Uterus (tissue), 4 donors: ENCODE data around the gene TRNP1. TPM values are rescaled to one million over a fixed set of nuclear protein-coding genes. Genes with fewer than 3 reads are reported as not detected.
A peak's percentile ranks its signal among the peaks of the same experiment; 100 is the strongest.

Experiments
- DNase-seq, 2 donors: peaks; one replicate each; pipeline ENCODE4 v3.0.0-alpha.2; 2019 to 2020
- H3K27ac ChIP-seq, 2 donors: fragments of 200-600 bp; sonication (generic); 1 replicate in 1 of 2; 2 replicates in 1 of 2; pipeline ENCODE4 v1.5.1; 2016 to 2018
- H3K27me3 ChIP-seq, 2 donors: fragments of 200-600 bp; sonication (generic); one replicate each; pipeline ENCODE4 v1.5.1; 2018 to 2019; ENCODE audit warnings: control low read depth in 1 of 2
- H3K36me3 ChIP-seq, 2 donors: fragments of 200-600 bp; sonication (generic); one replicate each; pipeline ENCODE4 v1.5.1; 2019; ENCODE audit warnings: control low read depth in 1 of 2
- H3K4me1 ChIP-seq, 2 donors: fragments of 200-600 bp; sonication (generic); one replicate each; pipeline ENCODE4 v1.5.1; 2018 to 2019; ENCODE audit warnings: control low read depth in 1 of 2
- H3K4me3 ChIP-seq, 2 donors: fragments of 200-600 bp; sonication (generic); 1 replicate in 1 of 2; 2 replicates in 1 of 2; pipeline ENCODE4 v1.5.1; 2018 to 2019; ENCODE audit warnings: mild to moderate bottlenecking in 1 of 2
- H3K9me3 ChIP-seq, 2 donors: fragments of 200-600 bp; sonication (generic); one replicate each; pipeline ENCODE4 v1.5.1; 2019; ENCODE audit warnings: control low read depth in 1 of 2
- CTCF ChIP-seq, 4 experiments: fragments of 200-600 bp in 2 of 4; fragments of 450-650 bp in 2 of 4; sonication (generic) in 2 of 4; IDR thresholded peaks; one replicate each; pipeline ENCODE4 v1.5.1; 2016 to 2019; ENCODE audit warnings: antibody characterized with exemption in 4 of 4, mild to moderate bottlenecking in 2 of 4, moderate library complexity in 1 of 4
- POLR2A ChIP-seq, 2 donors: fragments of 450-650 bp; IDR thresholded peaks; one replicate each; pipeline ENCODE4 v1.6.1; 2016; ENCODE audit warnings: antibody characterized with exemption in 2 of 2, mild to moderate bottlenecking in 1 of 2, moderate library complexity in 1 of 2
- intact Hi-C: fragments of 100-400 bp; cut with DNase I; formaldehyde crosslinking; loops from one replicate; pipeline ENCODE4 v1.15.1; 2023; ENCODE audit warnings: low total_unique reads
- total RNA-seq, 4 donors: library from RNA; depleted of rRNA in 3 of 4; stranded (reverse); fragments of >200 nt in 3 of 4; gene quantifications; one replicate each; pipeline versions ENCODE4 v1.1.0 to v1.2.4, GENCODE V29; 2014 to 2023
- donor health status: DM: yes; HTN: yes; CAD: no.

Gene TRNP1
- total RNA-seq, 4 donors from 2014 or later, result 1.5 to 11.9 (median 7.2) TPM

GRCh38 chr1:27000817-27001460 is 7.4 kb downstream of the TRNP1 start:
- TF ChIP-seq POLR2A (IDR thresholded peaks at IDR 0.05) (no peak), CTCF (IDR thresholded peaks at IDR 0.05) (no peak)
- intact Hi-C loops, result no loop called here
- H3K27me3 ChIP-seq, result no peaks in the 10 kb centered on the region
- no peak overlapping the region for H3K4me3 ChIP-seq
- H3K36me3 ChIP-seq, result no peaks in the 10 kb centered on the region
- H3K27ac ChIP-seq, result peak overlapping the region; percentile 78 to 86
- H3K9me3 ChIP-seq, result no peaks in the 10 kb centered on the region
- H3K4me1 ChIP-seq, result peaks cover 9 to 16% of the 10 kb centered on the region in 2 donors
- DNase-seq, result peak in 1 of 2 donors; percentile 61

DNA sequence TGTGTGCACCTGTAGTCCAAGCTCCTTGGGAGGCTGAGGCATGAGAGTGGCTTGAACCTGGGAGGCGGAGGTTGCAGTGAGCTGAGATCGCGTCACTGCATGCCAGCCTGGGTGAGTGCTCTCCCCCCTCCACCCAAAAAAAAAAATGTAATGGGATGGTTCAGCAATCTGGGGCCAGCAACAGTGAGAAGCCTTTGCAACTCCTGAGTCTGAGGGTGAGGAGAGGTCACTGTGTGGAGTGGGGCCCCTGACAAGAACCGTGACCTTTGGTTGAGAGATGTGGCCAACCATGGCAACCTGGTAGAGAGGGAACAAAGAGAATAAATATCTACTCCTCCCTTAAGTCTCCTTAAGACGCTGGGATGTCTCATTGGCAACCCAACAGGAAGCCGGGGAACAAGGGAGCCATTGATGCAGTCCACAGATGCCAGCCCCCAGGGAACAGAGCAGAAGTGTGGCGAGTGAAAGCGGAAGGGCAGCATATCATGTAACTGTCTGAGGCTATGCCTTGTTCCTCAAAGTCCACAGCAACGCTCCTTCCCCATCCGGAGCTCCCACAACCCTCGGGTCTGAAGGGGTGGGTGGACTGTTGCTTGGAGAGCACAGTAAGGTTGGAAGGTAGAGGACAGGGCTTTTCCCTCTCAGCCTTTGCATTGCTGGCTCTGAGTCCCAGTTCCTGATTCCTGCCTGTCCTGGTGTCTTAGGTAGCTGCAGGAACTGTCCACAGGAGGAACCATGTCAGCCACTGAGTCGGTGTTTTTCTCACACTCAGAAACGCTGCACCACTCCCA is 8.3 kb downstream of the TRNP1 start:
- no peak overlapping the region for H3K4me3 ChIP-seq
- H3K4me1 ChIP-seq, result peaks cover 9 to 16% of the 10 kb centered on the region in 2 donors
- H3K36me3 ChIP-seq, result no peaks in the 10 kb centered on the region
- TF ChIP-seq POLR2A (IDR thresholded peaks at IDR 0.05), result no peak
- no peak for TF ChIP-seq CTCF (IDR thresholded peaks at IDR 0.05)
- H3K27me3 ChIP-seq, result no peaks in the 10 kb centered on the region
- no peak for DNase-seq
- H3K9me3 ChIP-seq, result no peaks in the 10 kb centered on the region
- peak overlapping the region; percentile 78 to 86 for H3K27ac ChIP-seq
- intact Hi-C loops, result no loop called here

DNA sequence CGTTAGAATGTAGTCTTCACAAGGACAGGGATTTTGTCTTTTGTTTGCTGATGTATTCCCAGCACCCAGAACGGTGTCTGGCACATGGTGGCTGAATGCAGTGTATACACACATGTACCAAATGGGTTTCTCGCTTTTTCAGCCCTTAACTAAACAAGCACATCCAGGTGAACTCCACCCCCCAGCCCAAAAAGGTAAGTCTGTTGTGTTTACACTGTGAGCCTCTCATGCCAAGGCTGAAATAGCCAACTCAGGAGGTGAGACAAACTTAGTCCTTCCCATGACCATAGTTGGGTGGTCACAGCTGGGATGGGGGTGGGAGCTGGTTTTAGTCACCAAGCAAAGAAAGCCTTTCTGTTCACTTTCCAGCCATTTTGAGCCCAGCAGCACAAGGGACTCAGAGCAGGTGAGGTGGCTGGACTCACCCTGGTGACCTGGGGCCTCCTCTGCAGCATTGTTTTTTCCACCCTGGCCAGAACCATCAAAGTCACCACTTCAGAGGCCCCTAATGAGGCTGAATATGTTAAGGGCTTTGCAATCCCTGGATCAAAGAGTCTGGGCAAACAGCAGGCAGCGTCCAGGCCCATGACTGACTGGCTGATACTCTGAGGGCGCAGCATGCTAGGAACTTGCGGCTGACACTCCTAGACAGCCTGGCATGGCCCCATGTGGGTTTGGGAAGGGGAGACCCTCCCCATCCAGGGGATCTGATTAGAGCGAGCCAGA is 10.4 kb downstream of the TRNP1 start:
- H3K9me3 ChIP-seq, result no peaks in the 10 kb centered on the region
- intact Hi-C loops, result no loop called here
- no peaks in the 10 kb centered on the region for H3K27me3 ChIP-seq
- no peak overlapping the region for H3K4me3 ChIP-seq
- no peak for DNase-seq
- H3K36me3 ChIP-seq, result no peaks in the 10 kb centered on the region
- TF ChIP-seq POLR2A (IDR thresholded peaks at IDR 0.05) (no peak), CTCF (IDR thresholded peaks at IDR 0.05) (no peak)
- peaks cover 9 to 21% of the 10 kb centered on the region in 2 donors for H3K4me1 ChIP-seq
- peak overlapping the region; percentile 9 to 40 for H3K27ac ChIP-seq

GRCh38 chr1:27004471-27005165 is 11.1 kb downstream of the TRNP1 start:
- H3K27ac ChIP-seq, result peak overlapping the region; percentile 9 to 42
- peaks cover 8 to 21% of the 10 kb centered on the region in 2 donors for H3K4me1 ChIP-seq

More at GRCh38 chr1:27004471-27005165, 11.1 kb downstream of the TRNP1 start:
- Histone ChIP-seq H3K27me3 (no peaks in the 10 kb centered on the region), H3K4me3 (no peak overlapping the region), H3K36me3 (no peaks in the 10 kb centered on the region), H3K9me3 (no peaks in the 10 kb centered on the region)
- TF ChIP-seq POLR2A (IDR thresholded peaks at IDR 0.05) (no peak), CTCF (IDR thresholded peaks at IDR 0.05) (no peak)
- intact Hi-C loops, result no loop called here
- peak; percentile 58 to 59 for DNase-seq
